HG03439 (cell line): ENCODE data around the gene CPSF3.
A peak's percentile ranks its signal among the peaks of the same experiment; 100 is the strongest.

ENCODE experiments used
- ATAC-seq: cut with Tn5 transposase; IDR thresholded peaks from one replicate; pipeline ENCODE4 v1.9.1; 2021; ENCODE audit warnings: mild to moderate bottlenecking, moderate library complexity; ENCODE audit not compliant: unreplicated experiment

CPSF3 gene

GRCh38 chr2:9416962-9417316 is 6.5 kb upstream of the CPSF3 start:
- ATAC-seq = no peak

DNA sequence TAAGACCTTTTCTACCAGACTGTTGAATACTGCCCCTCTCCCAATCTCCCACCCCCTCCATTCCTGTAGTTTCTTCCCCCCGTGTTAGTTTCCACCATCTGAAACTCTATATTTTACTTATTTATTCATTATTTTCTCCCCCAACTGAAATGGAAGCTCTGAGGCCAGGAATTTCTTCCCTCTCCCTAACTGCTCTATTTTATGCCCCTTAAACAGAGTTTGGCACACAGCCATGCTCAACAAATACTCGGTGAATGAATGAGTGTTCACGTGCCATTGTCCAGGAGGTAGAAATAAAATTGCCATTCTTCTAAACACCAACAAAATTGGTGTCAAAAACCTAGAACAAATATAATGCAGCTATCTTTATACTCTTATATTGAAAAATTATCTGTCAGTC is 5.7 kb upstream of the CPSF3 start:
- no peak for ATAC-seq

- ATAC-seq = no peak
These were observed 4.7 kb upstream of the CPSF3 start for GRCh38 chr2:9418746-9419145.

DNA sequence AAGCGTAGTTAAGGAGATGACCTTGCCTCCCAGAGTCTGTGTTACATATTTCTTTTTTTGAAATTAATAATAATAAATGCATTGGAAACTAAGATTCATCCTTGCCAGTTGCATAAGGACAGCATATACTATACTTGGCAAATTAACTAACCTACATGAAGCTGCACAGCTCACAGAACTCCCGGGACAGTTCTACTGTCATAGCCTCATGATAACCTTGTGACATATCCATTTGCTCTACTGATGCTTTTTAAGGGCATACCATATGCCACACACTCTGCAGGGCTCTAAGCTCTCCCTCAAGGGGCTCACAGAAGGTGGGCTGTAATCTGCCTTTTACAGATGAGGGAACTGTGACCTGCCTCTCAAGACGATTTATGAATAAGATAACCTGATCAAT is 3.9 kb upstream of the CPSF3 start:
- ATAC-seq = no peak

DNA sequence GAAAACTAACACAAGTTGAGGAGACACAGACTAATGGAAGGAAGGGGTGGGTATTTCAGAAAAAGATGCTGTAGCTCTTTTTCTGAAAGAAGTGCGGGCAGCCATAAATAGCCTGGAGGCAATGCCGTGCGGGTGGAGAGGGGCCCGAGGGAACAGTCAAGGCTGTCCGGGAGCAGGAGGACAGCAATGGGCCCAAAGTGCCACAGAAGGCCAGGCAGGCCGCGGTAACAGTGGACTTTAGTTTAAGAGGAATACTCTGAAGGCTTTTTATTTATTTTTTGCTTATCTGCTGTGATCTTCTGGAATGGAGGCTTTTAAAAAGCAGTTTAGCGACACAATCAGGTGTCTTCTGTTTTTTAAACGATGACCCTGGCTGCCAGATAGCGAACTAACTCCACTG is 3.0 kb upstream of the CPSF3 start:
- no peak for ATAC-seq

DNA sequence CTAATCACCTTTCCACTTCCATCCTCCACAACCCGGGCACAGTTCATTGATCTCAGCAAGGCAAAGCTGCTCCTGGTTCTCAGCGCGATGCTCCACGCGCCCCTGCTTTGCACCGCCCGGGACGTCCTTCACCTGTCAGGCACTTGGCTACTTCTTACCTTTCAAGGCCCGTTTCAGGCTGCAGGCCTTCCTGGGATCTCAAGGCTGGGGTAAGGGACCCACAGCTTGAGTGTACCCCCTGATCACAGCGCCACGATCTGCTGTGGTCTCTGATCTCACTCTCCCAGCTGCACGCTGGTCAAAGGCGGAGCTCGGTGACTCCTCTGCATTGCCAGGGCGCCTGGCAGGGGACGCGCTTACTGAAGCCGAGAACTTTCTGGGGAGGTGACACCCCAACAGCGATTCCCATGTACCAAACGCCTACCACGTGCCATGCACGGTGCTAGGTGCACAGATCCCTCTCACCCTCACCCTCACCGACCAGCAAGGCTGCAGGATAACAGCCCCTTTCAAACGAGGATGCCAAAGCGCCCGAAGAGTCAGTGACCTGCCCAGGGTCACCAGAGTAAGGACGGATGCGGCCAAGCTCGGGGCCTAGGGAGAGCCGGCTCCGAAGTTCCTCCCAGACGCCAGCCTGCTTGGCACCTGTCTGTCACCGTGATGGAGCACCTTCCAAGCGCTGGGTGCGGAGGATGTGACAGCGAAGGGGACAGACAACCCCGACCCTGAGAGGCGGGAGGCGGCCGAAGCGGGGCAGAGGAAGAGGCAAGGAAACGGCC is 944 bp upstream of the CPSF3 start:
- peak; percentile 26 for ATAC-seq

- peak; percentile 1 for ATAC-seq
These were observed 443 bp downstream of the CPSF3 start for GRCh38 chr2:9423922-9424272.

DNA sequence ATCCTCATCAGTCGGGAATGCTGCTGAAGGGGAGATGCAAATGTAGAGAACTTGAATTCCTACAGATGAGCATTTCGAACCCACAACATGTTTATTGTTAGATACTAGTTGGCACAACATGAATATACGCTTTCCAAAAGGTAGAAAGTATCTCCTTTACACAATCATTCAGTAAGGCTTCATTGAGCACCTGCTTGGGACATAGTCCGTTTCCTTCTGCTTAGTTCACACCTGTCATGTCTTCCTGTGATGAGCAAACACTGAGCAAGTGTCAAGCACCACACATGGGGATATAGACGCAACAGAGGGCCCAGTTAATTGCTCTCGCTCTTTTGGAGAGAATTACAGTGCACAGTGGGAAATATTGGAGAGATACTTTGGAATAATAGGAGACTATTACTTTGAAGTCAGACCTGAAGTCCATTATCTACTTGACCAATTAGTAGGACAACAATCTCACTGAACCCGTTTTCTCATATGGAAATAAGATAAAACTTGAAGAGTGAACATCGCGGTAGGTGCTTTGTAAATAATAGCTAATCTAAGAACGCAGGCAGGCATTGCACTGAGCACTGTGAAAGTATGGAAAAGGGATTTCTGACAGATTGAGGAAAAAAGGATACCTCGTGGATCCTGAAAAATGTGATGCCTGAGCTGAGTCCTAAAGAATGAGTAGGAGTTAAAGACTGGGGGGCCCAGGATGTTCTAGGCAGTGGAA is 1.2 kb downstream of the CPSF3 start:
- ATAC-seq = no peak

- no peak for ATAC-seq
These were observed 5.6 kb downstream of the CPSF3 start for GRCh38 chr2:9428965-9429577.

GRCh38 chr2:9430316-9431293 is 7.2 kb downstream of the CPSF3 start:
- no peak for ATAC-seq

DNA sequence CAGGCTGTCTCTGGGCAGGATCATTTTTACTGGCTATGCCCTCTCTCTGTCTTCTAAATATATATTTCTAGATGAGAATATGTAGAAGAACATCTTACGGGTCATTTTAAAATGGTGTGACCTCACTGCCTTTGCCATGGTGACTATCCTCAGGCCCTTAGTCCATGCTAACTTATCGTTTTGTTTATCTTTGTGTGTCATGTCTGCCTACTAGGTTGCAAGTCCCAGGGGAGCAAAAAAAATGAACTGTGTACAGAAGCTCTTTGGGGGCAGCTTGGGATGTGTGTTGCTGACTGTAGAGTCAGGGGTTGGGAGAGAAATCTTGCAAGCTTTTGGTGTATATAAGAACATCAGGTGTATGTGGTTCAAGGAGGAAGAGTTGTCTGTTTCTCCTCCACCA is 11.0 kb downstream of the CPSF3 start:
- no peak for ATAC-seq

- ATAC-seq = no peak
These were observed 16.1 kb downstream of the CPSF3 start for GRCh38 chr2:9439536-9439935.

DNA sequence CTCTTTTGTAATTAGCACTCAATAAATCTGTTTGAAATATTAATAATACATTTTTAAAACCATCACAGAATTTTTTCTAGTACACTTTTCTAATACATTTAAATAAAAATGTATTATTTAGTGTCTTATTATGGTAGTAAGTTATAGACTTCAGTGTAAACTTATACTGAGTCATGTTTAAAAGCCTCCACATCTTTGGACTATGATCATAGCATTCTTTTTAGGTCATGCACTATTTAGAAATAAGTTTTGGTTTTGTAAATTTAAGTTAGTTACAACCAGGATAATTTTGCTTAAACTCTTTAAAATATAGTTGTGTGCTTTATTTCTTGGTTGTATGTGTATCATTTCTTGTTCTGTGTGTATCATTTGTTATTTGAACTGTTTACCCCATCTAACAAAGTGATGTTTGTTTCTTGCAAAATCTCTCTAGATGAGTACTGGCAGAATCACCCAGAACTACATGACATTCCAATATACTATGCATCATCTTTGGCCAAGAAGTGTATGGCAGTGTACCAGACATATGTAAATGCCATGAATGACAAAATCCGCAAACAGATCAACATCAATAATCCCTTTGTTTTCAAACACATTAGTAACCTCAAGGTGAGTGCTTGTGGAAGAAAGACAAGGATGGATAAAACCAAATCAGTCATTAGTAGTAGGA is 16.7 kb downstream of the CPSF3 start:
- no peak for ATAC-seq

GRCh38 chr2:9441556-9441955 is 18.1 kb downstream of the CPSF3 start:
- ATAC-seq = no peak

DNA sequence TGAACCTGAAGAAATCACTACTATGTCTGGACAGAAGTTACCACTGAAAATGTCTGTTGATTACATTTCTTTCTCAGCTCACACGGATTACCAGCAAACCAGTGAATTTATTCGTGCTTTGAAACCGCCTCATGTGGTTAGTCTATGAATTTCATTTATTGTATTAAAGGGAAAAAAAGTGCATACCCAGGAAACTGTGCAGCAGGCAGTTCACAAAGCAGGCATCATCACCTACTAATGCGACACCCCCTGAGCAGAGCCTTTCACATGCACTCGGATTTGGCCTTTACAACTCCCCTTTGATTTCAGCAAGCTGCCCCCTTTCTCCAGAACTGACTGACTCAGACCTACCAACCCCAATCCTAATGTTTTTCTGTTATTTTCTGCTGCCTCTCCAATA is 20.1 kb downstream of the CPSF3 start:
- no peak for ATAC-seq

DNA sequence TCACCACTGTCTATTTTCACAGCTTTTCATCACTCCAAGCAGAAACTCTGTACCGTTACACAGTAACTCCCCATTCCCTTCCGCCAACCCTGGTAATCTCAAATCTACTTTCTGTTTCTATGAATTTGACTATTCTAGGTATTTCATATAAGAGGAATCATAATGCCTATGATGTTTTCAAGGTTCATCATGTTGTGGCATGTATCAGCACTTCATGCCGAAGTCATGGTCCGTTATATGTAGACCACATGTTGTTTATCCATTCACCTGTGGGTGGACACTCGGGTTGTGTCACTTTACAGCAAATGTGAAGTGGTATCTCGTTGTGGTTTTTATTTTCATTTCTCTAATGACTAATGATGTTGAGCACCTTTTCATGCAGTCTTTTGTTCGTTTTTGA is 21.6 kb downstream of the CPSF3 start:
- no peak for ATAC-seq

- no peak for ATAC-seq
These were observed 27.8 kb downstream of the CPSF3 start for GRCh38 chr2:9451231-9451630.

- no peak for ATAC-seq
These were observed 37.1 kb downstream of the CPSF3 start for GRCh38 chr2:9460441-9461017.

- ATAC-seq = no peak
These were observed 37.6 kb downstream of the CPSF3 start for GRCh38 chr2:9461079-9461478.

DNA sequence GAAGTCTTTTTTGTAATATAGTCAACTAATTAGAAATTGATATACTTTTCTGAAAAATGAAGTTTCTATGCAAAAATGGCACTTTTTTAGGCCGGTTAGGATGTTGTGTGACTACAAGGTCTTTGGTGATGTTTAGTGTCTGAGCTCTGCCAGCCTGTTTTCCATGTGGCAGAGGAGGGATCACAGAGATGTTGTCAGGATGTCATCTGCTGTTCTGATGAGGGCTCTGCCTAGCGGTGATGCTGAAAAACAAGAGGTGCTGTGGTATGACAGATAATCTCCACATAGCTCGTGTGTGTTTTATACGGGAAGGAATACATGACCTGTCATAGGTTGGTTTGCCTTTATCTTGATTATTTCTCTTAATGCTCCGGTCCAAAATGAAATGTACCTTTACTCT is 38.9 kb downstream of the CPSF3 start:
- no peak for ATAC-seq
